ENCODE data around the gene LAMTOR3. TPM values are rescaled to one million over a fixed set of nuclear protein-coding genes. Genes with fewer than 3 reads are reported as not detected.

The LAMTOR3 gene
- total and polyA plus RNA-seq, 2 experiments from 2014 or later, result 64.3 to 68.1 TPM

GRCh38 chr4:99885687-99886086 is 8.5 kb downstream of the LAMTOR3 start:
- no peaks in the 10 kb centered on the region for H3K27me3 ChIP-seq (replicated peaks; ENCODE audit: insufficient read depth)
- no peaks in the 10 kb centered on the region for H3K9me3 ChIP-seq (ENCODE audit: low read depth)
- no peak for TF ChIP-seq EZH2phosphoT487 (IDR thresholded peaks at IDR 0.05; ENCODE audit: insufficient read depth, low read depth)
- no peak for TF ChIP-seq EZH2 (IDR thresholded peaks at IDR 0.05; ENCODE audit: insufficient read depth, poor library complexity, severe bottlenecking)
- peaks cover 58% of the 10 kb centered on the region for H3K79me2 ChIP-seq (ENCODE audit: insufficient read depth)
- in situ Hi-C loops (cut with MboI), result no loop called here
- H2AFZ ChIP-seq, result no peak overlapping the region
- H3F3A ChIP-seq (ENCODE audit: insufficient read depth), result no peaks in the 10 kb centered on the region; the same call in 1 of the 2 replicates
- no peak overlapping the region for H3K27ac ChIP-seq
- DNase-seq, result no peak
- H3K36me3 ChIP-seq (ENCODE audit: low read depth), result peaks cover 66% of the 10 kb centered on the region
- no peak overlapping the region for H3K4me3 ChIP-seq
- H3K4me2 ChIP-seq (ENCODE audit: unreplicated experiment), result no peak overlapping the region
- no peak overlapping the region for H3K9ac ChIP-seq
- H3K4me1 ChIP-seq (ENCODE audit: insufficient read depth), result peaks cover 21% of the 10 kb centered on the region
- no peaks in the 10 kb centered on the region for H4K20me1 ChIP-seq (ENCODE audit: insufficient read depth)
- no peaks in the 10 kb centered on the region for H3K9me2 ChIP-seq (ENCODE audit: insufficient read depth)

DNA sequence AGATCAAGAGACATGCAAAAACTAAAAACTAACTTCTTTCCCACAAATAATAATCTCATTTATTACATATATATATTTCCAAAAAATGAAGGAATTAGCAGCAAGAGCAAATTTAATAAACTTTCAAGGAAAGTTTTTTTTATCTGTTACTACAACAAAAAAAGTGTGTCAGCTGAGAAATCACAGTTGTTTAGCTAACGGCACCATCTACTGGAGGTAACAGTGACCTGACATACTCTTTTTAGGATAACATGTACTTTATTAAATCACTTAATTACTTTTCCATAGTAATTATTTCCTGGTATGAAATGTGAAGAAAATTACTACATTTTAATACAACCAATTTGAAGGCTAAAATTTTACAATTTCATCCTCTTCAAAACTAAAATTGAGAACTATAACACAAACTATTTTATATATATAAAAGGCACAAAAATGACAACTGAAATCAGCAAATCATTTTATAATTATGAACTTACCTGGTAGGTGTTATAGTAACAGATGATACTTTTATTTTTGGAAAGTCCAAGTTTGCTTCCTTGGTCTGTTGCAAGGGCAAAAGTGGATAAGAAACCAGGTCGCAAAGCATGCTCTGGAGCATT is 9.1 kb downstream of the LAMTOR3 start:
- Histone ChIP-seq H3K4me1 (ENCODE audit: insufficient read depth) (peaks cover 17% of the 10 kb centered on the region), H3K9me3 (ENCODE audit: low read depth) (no peaks in the 10 kb centered on the region), H3K4me3 (no peak overlapping the region), H3K79me2 (ENCODE audit: insufficient read depth) (peaks cover 52% of the 10 kb centered on the region), H3F3A (ENCODE audit: insufficient read depth) (no peaks in the 10 kb centered on the region; the same call in 1 of the 2 replicates), H3K27ac (no peak overlapping the region), H3K27me3 (replicated peaks; ENCODE audit: insufficient read depth) (no peaks in the 10 kb centered on the region), H3K36me3 (ENCODE audit: low read depth) (peaks cover 72% of the 10 kb centered on the region), H2AFZ (no peak overlapping the region), H3K9ac (no peak overlapping the region), H4K20me1 (ENCODE audit: insufficient read depth) (no peaks in the 10 kb centered on the region), H3K9me2 (ENCODE audit: insufficient read depth) (no peaks in the 10 kb centered on the region), H3K4me2 (ENCODE audit: unreplicated experiment) (no peak overlapping the region)
- in situ Hi-C loops (cut with MboI), result no loop called here
- peak; percentile 61 for DNase-seq
- 78 to 79% methylated on average over 2 of the region's 2 CpGs for WGBS, 2 experiments (ENCODE audit: low coverage in 1 of 2, low lambda C conversion rate in 2 of 2, missing lambda C conversion rate in 2 of 2)
- TF ChIP-seq EZH2 (IDR thresholded peaks at IDR 0.05; ENCODE audit: insufficient read depth, poor library complexity, severe bottlenecking) (no peak), EZH2phosphoT487 (IDR thresholded peaks at IDR 0.05; ENCODE audit: insufficient read depth, low read depth) (no peak)

DNA sequence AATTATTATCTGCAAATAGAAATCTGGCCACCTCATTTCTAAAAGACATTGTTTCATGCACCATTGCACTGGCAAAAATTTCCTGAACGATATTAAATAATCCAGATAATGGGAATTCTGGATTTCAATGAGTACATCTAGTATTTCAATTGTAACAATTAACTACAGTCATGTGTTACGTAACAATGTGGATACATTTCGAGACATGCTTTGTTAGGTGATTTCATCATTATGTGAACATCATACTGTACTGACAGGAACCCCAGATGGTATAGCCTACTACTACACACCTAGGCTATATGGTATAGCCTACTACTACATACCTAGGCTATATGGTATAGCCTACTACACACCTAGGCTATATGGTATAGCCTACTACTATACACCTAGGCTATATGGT is 14.8 kb downstream of the LAMTOR3 start:
- no peak for DNase-seq
- Histone ChIP-seq H3K27ac (no peak overlapping the region), H3K79me2 (ENCODE audit: insufficient read depth) (peaks cover 1% of the 10 kb centered on the region; the same call in 1 of the 2 replicates), H3K36me3 (ENCODE audit: low read depth) (peaks cover 57% of the 10 kb centered on the region), H2AFZ (no peak overlapping the region), H3K9me3 (ENCODE audit: low read depth) (no peaks in the 10 kb centered on the region), H3K4me3 (no peak overlapping the region), H3K9ac (no peak overlapping the region), H3K4me2 (ENCODE audit: unreplicated experiment) (no peak overlapping the region), H4K20me1 (ENCODE audit: insufficient read depth) (no peaks in the 10 kb centered on the region), H3F3A (ENCODE audit: insufficient read depth) (no peaks in the 10 kb centered on the region), H3K9me2 (ENCODE audit: insufficient read depth) (no peaks in the 10 kb centered on the region), H3K4me1 (ENCODE audit: insufficient read depth) (no peaks in the 10 kb centered on the region), H3K27me3 (replicated peaks; ENCODE audit: insufficient read depth) (no peaks in the 10 kb centered on the region)
- 97 to 98% methylated on average over 3 of the region's 3 CpGs for WGBS, 2 experiments (ENCODE audit: low coverage in 1 of 2, low lambda C conversion rate in 2 of 2, missing lambda C conversion rate in 2 of 2)
- in situ Hi-C loops (cut with MboI), result no loop called here
- TF ChIP-seq EZH2 (IDR thresholded peaks at IDR 0.05; ENCODE audit: insufficient read depth, poor library complexity, severe bottlenecking), result no peak
- TF ChIP-seq EZH2phosphoT487 (IDR thresholded peaks at IDR 0.05; ENCODE audit: insufficient read depth, low read depth), result no peak

- Histone ChIP-seq H4K20me1 (ENCODE audit: insufficient read depth) (no peaks in the 10 kb centered on the region), H2AFZ (no peak overlapping the region), H3K9me3 (ENCODE audit: low read depth) (no peaks in the 10 kb centered on the region), H3K4me1 (ENCODE audit: insufficient read depth) (no peaks in the 10 kb centered on the region), H3K4me2 (ENCODE audit: unreplicated experiment) (no peak overlapping the region), H3K27me3 (replicated peaks; ENCODE audit: insufficient read depth) (no peaks in the 10 kb centered on the region), H3K27ac (no peak overlapping the region), H3K36me3 (ENCODE audit: low read depth) (peaks cover 49% of the 10 kb centered on the region), H3K9ac (no peak overlapping the region), H3F3A (ENCODE audit: insufficient read depth) (no peaks in the 10 kb centered on the region), H3K79me2 (ENCODE audit: insufficient read depth) (no peaks in the 10 kb centered on the region), H3K9me2 (ENCODE audit: insufficient read depth) (no peaks in the 10 kb centered on the region), H3K4me3 (no peak overlapping the region)
- TF ChIP-seq EZH2phosphoT487 (IDR thresholded peaks at IDR 0.05; ENCODE audit: insufficient read depth, low read depth), result no peak
- TF ChIP-seq EZH2 (IDR thresholded peaks at IDR 0.05; ENCODE audit: insufficient read depth, poor library complexity, severe bottlenecking), result no peak
- no peak for DNase-seq
- in situ Hi-C loops (cut with MboI), result no loop called here
Measured at GRCh38 chr4:99878604-99879003, 15.6 kb downstream of the LAMTOR3 start.

DNA sequence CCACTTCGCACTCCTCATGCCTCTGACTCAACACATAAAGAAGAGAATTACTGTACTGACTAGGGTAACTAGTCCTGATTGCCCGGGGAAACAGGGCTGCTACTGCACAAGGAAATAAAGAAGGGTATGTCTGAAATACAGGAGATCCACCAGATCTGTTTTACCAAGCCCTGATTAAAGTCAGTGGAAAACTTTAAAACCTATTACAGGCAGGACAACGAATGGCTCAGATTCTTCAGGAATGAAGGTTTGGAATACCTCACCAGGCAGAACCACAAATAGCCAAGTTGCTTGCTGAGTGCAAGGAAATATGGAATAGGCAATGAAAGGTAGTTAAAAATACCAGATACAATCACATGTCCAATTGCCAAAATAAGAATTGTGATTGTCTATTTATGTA is 17.3 kb downstream of the LAMTOR3 start:
- Histone ChIP-seq H3K27ac (no peak overlapping the region), H3K4me1 (ENCODE audit: insufficient read depth) (no peaks in the 10 kb centered on the region), H3K4me3 (no peak overlapping the region), H3K9me3 (ENCODE audit: low read depth) (no peaks in the 10 kb centered on the region), H3K79me2 (ENCODE audit: insufficient read depth) (no peaks in the 10 kb centered on the region), H3K9me2 (ENCODE audit: insufficient read depth) (no peaks in the 10 kb centered on the region), H3K4me2 (ENCODE audit: unreplicated experiment) (no peak overlapping the region), H3K27me3 (replicated peaks; ENCODE audit: insufficient read depth) (no peaks in the 10 kb centered on the region), H4K20me1 (ENCODE audit: insufficient read depth) (no peaks in the 10 kb centered on the region), H3K36me3 (ENCODE audit: low read depth) (peaks cover 34% of the 10 kb centered on the region), H2AFZ (no peak overlapping the region), H3K9ac (no peak overlapping the region), H3F3A (ENCODE audit: insufficient read depth) (no peaks in the 10 kb centered on the region)
- in situ Hi-C loops (cut with MboI), result no loop called here
- no peak for DNase-seq
- TF ChIP-seq EZH2 (IDR thresholded peaks at IDR 0.05; ENCODE audit: insufficient read depth, poor library complexity, severe bottlenecking) (no peak), EZH2phosphoT487 (IDR thresholded peaks at IDR 0.05; ENCODE audit: insufficient read depth, low read depth) (no peak)
- 97 to 99% methylated on average over 3 of the region's 3 CpGs for WGBS, 2 experiments (ENCODE audit: low coverage in 1 of 2, low lambda C conversion rate in 2 of 2, missing lambda C conversion rate in 2 of 2)

All from GM23248 (cell line).